Heart left ventricle (tissue), 13 donors: ENCODE data around the gene IRS1.

ENCODE experiments used
- POLR2A ChIP-seq, 2 donors: fragments of 450-650 bp; IDR thresholded peaks; one replicate each; pipeline ENCODE4 v1.6.1; 2017; ENCODE audit warnings: antibody characterized with exemption in 2 of 2, mild to moderate bottlenecking in 2 of 2, moderate library complexity in 2 of 2
- TF ChIP-seq, protein P1 (sequence below), 12 donors: fragments of 200-600 bp; sonication (generic) in 4 of 12; IDR thresholded peaks; one replicate each; pipeline versions ENCODE4 v1.5.0 to v1.8.0; 2018 to 2022; ENCODE audit warnings: antibody characterized with exemption in 12 of 12, mild to moderate bottlenecking in 5 of 12
- donor health status: ischemic (EF 13 %, LVEDD 7.1; RV severe dilation, severe dysfunction).
- donor health status: DM: no; HTN: yes; CAD: no.
- donor health status: DM: no; HTN: no; CAD: no.
- donor health status: ischemic (EF 25% LVEDD 6.9; RV normal size, moderate dysfunction).
- donor health status: ischemic (EF 25% LVEDD 5.7; RV mildly dilated, moderate dysfunction).
- donor health status: ischemic (EF 35%, LVEDD 5.7; RV mildly dilated, moderate dysfunction).
- donor health status: nonischemic (EF 11% LVEDD 7.7; RV severe dilation, severe dysfunction).
- donor health status: DM: yes; HTN: yes; CAD: no.
- donor health status: PGD.
- donor health status: ischemic (EF 29% LVEDD 5.4; RV normal size, mild dysfunction).
- donor health status: nonischemic (EF 23%, LVEDD 6.1; RV moderate dilation, normal function).

DNA sequence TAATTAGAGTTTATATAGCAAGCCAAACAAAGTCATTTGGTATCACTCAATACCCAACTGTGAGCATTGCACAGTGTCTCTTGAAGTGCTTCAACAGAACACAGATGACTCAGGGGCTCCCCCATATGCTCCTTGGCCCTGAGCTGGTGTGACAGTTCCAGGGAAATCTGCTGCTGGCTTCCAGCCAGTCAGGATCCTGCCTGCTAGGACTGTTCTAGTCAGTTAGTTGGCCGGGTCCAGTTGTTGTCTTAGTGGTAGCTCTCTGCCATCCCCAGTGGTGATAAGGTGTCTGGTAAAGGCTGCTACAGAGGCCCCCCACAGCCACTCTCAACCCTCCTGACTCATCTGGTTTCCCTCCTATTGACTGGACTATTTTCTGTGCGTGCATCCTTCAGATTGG is 100.3 kb downstream of the IRS1 start:
- TF ChIP-seq, protein P1, sequence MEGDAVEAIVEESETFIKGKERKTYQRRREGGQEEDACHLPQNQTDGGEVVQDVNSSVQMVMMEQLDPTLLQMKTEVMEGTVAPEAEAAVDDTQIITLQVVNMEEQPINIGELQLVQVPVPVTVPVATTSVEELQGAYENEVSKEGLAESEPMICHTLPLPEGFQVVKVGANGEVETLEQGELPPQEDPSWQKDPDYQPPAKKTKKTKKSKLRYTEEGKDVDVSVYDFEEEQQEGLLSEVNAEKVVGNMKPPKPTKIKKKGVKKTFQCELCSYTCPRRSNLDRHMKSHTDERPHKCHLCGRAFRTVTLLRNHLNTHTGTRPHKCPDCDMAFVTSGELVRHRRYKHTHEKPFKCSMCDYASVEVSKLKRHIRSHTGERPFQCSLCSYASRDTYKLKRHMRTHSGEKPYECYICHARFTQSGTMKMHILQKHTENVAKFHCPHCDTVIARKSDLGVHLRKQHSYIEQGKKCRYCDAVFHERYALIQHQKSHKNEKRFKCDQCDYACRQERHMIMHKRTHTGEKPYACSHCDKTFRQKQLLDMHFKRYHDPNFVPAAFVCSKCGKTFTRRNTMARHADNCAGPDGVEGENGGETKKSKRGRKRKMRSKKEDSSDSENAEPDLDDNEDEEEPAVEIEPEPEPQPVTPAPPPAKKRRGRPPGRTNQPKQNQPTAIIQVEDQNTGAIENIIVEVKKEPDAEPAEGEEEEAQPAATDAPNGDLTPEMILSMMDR (IDR thresholded peaks at IDR 0.05): peak in 4 of 12 donors; percentile 11 to 31 (median 18)
- TF ChIP-seq POLR2A (IDR thresholded peaks at IDR 0.05): no peak
